GM12878 (cell line): ENCODE results near the gene ABHD2. TPM values are rescaled to one million over a fixed set of nuclear protein-coding genes. Genes with fewer than 3 reads are reported as not detected.

Source experiments
- ATAC-seq: fragments of 200-7000 bp; cut with Tn5 transposase; 3 replicates; pipeline ENCODE4 v1.9.1; 2020; ENCODE audit warnings: mild to moderate bottlenecking, moderate library complexity
- BruUV-seq: library from RNA; stranded (reverse); fragments of 400-500 nt; replicated peaks from 2 replicates; lab custom pipeline; 2021; lab: Mats Ljungman, UMichigan
- CTCF ChIA-PET: fragments of 300-600 bp; sonication (Branson Sonifier 250); formaldehyde crosslinking; extraction: SDS; loops from one replicate; lab custom pipeline; 2021; ENCODE audit warnings: inconsistent platforms; lab: Yijun Ruan, JAX
- POLR2A ChIA-PET: fragments of 350-600 bp; formaldehyde crosslinking; extraction: SDS; loops from one replicate; lab custom pipeline; 2021; ENCODE audit warnings: inconsistent platforms; lab: Charles Lee
- RAD21 ChIA-PET: fragments of 300-600 bp; sonication (Branson Sonifier 250); formaldehyde crosslinking; loops from one replicate; lab custom pipeline; 2023; ENCODE audit warnings: antibody characterized with exemption; ENCODE audit not compliant: unreplicated experiment; lab: Charles Lee
- SMC1A ChIA-PET: fragments of 300-600 bp; sonication (Branson Sonifier 250); formaldehyde crosslinking; loops from one replicate; lab custom pipeline; 2023; ENCODE audit not compliant: unreplicated experiment, uncharacterized antibody; lab: Charles Lee
- DNase-seq: peaks from one replicate; pipeline ENCODE4 v3.0.0-alpha.2; 2011; ENCODE audit warnings: low read depth, low spot score
- FAIRE-seq: peaks from 3 replicates; lab custom pipeline; 2011; peaks lifted over from hg19 to GRCh38; lab: Jason Lieb, UNC
- H2AFZ ChIP-seq: 2 replicates; pipeline ENCODE4 v1.6.0; 2011; ENCODE audit warnings: low read depth, low read length, control low read depth; ENCODE audit not compliant: control insufficient read depth
- H3K27ac ChIP-seq: 2 replicates; pipeline ENCODE4 v1.5.1; 2011; ENCODE audit warnings: control low read depth; ENCODE audit not compliant: control insufficient read depth, insufficient read depth
- H3K27me3 ChIP-seq, 2 experiments: replicated peaks in 1 of 2; 2 replicates each; pipeline versions ENCODE4 v1.6.0 to v1.6.1; 2011; ENCODE audit warnings: low read length in 1 of 2; ENCODE audit not compliant: control insufficient read depth in 2 of 2, insufficient read depth in 2 of 2
- H3K36me3 ChIP-seq, 2 experiments: 2 replicates each; pipeline ENCODE4 v1.5.1; 2011; ENCODE audit warnings: low read length in 1 of 2; ENCODE audit not compliant: control insufficient read depth in 2 of 2, insufficient read depth in 2 of 2
- H3K4me1 ChIP-seq: 2 replicates; pipeline ENCODE4 v1.6.1; 2011; ENCODE audit warnings: mild to moderate bottlenecking, low read length, moderate library complexity, mixed read lengths; ENCODE audit not compliant: control insufficient read depth, insufficient read depth
- H3K4me2 ChIP-seq: 2 replicates; pipeline ENCODE4 v1.6.0; 2011; ENCODE audit warnings: control low read depth; ENCODE audit not compliant: control insufficient read depth, insufficient read depth
- H3K4me3 ChIP-seq: fragments of 200-600 bp; sonication (generic); 2 replicates; pipeline ENCODE4 v1.5.1; 2016
- H3K79me2 ChIP-seq: 2 replicates; pipeline ENCODE4 v1.6.0; 2011; ENCODE audit warnings: low read length; ENCODE audit not compliant: control insufficient read depth, insufficient read depth
- H3K9ac ChIP-seq: 2 replicates; pipeline ENCODE4 v1.8.0; 2011; ENCODE audit warnings: low read length, control low read depth, mixed read lengths; ENCODE audit not compliant: control insufficient read depth, insufficient read depth
- H3K9me3 ChIP-seq: replicated peaks from 3 replicates; pipeline ENCODE4 v1.5.1; 2011; ENCODE audit warnings: mild to moderate bottlenecking, low read length; ENCODE audit not compliant: control insufficient read depth, insufficient read depth
- H4K20me1 ChIP-seq: 2 replicates; pipeline ENCODE4 v1.6.0; 2011; ENCODE audit not compliant: control insufficient read depth, insufficient read depth
- CHD1 ChIP-seq: IDR thresholded peaks from 2 replicates; pipeline ENCODE4 v1.6.1; 2012; ENCODE audit warnings: low read depth, low read length, improper control_type of control experiment
- DPF2 ChIP-seq: fragments of 450-650 bp; IDR thresholded peaks from 2 replicates; pipeline ENCODE4 v1.6.1; 2017; ENCODE audit warnings: mild to moderate bottlenecking
- E4F1 ChIP-seq: fragments of 450-650 bp; IDR thresholded peaks from 2 replicates; pipeline ENCODE4 v1.6.1; 2018; ENCODE audit warnings: borderline replicate concordance, mild to moderate bottlenecking; ENCODE audit not compliant: partially characterized antibody
- FOS ChIP-seq: IDR thresholded peaks from 3 replicates; pipeline ENCODE4 v1.6.1; 2011; ENCODE audit warnings: borderline replicate concordance; ENCODE audit not compliant: insufficient read length; ENCODE audit errors: extremely low read depth
- FOXK2 ChIP-seq: fragments of 450-650 bp; IDR thresholded peaks from 2 replicates; pipeline ENCODE4 v1.6.1; 2017; ENCODE audit warnings: mild to moderate bottlenecking, moderate library complexity
- GABPA ChIP-seq: IDR thresholded peaks from 2 replicates; pipeline ENCODE4 v1.6.1; 2014; ENCODE audit warnings: antibody characterized with exemption, low read depth, mild to moderate bottlenecking, inconsistent platforms
- HCFC1 ChIP-seq: fragments of 150-350 bp; IDR thresholded peaks from 2 replicates; pipeline ENCODE4 v1.6.1; 2014; ENCODE audit warnings: low read length
- MAX ChIP-seq: IDR thresholded peaks from 2 replicates; pipeline ENCODE4 v1.6.1; 2012; ENCODE audit warnings: low read depth, low read length, improper control_type of control experiment
- NFYA ChIP-seq: IDR thresholded peaks from 2 replicates; pipeline ENCODE4 v1.6.1; 2011; ENCODE audit warnings: low read depth, mild to moderate bottlenecking, low read length, improper control_type of control experiment, borderline replicate concordance
- NR2C2 ChIP-seq: IDR thresholded peaks from 2 replicates; pipeline ENCODE4 v1.6.1; 2011; ENCODE audit warnings: borderline replicate concordance, low read depth; ENCODE audit not compliant: control insufficient read depth, insufficient read length
- RCOR1 ChIP-seq: conservative IDR thresholded peaks from 2 replicates; pipeline ENCODE4 v1.6.1; 2012; ENCODE audit warnings: low read depth, low read length, improper control_type of control experiment
- RELB ChIP-seq: fragments of 450-650 bp; IDR thresholded peaks from 2 replicates; pipeline ENCODE4 v1.6.1; 2017; ENCODE audit warnings: low read depth, mild to moderate bottlenecking, moderate library complexity
- SREBF2 ChIP-seq: IDR thresholded peaks from 2 replicates; pipeline ENCODE4 v1.6.1; 2012; ENCODE audit warnings: mild to moderate bottlenecking, low read length
- STAT3 ChIP-seq: IDR thresholded peaks from 2 replicates; pipeline ENCODE4 v1.6.1; 2011; ENCODE audit warnings: low read depth, low read length, improper control_type of control experiment
- TCF3 ChIP-seq: IDR thresholded peaks from 2 replicates; pipeline ENCODE4 v1.6.1; 2012; ENCODE audit warnings: low read depth, mild to moderate bottlenecking, low read length, borderline replicate concordance; ENCODE audit not compliant: insufficient read depth
- YY1 ChIP-seq: IDR thresholded peaks from 2 replicates; pipeline ENCODE4 v1.6.1; 2011; ENCODE audit warnings: low read depth, mild to moderate bottlenecking, low read length
- ZNF622 ChIP-seq: fragments of 450-650 bp; IDR thresholded peaks from 2 replicates; pipeline ENCODE4 v1.6.1; 2017; ENCODE audit warnings: mild to moderate bottlenecking, inconsistent platforms
- WGBS: methylation state at CpG from one replicate; pipeline ENCODE4 v1.1.6; 2016; ENCODE audit warnings: low lambda C conversion rate; ENCODE audit not compliant: insufficient replicate concordance, insufficient coverage; ENCODE audit errors: missing lambda C conversion rate; 5-methylcytosine and 5-hydroxymethylcytosine counted together
- in situ Hi-C: fragments of 300-500 bp; cut with MboI; formaldehyde crosslinking; loops from 9 replicates; pipeline ENCODE4 v1.14.3; 2018; ENCODE audit warnings: mixed read lengths
- intact Hi-C: fragments of 100-400 bp; cut with micrococcal nuclease; formaldehyde crosslinking; loops from one replicate; pipeline ENCODE4 v1.14.2; 2022; ENCODE audit not compliant: unreplicated experiment
- polyA plus RNA-seq, 11 experiments: library from polyadenylated mRNA; depleted of rRNA in 4 of 11; unstranded in 6 of 11; stranded (reverse) in 5 of 11; fragments of >200 nt; fragmentation: Nextera tagmentation in 4 of 11; fragmentation: Illumina TruSeq in 1 of 11; extraction: Ambion mirVana in 4 of 11; extraction: Trizol in 1 of 11; gene quantifications; 1 replicate in 1 of 11; 2 replicates in 10 of 11; pipeline versions ENCODE4 v1.2.1 to v1.2.3, GENCODE V29; 2011 to 2016; ENCODE audit warnings: inconsistent platforms in 2 of 11, missing spikeins in 2 of 11, low read depth in 1 of 11
- total RNA-seq, 4 experiments: library from RNA; depleted of rRNA in 3 of 4; stranded (reverse); fragments of >200 nt in 3 of 4; fragmentation: Illumina TruSeq in 1 of 4; extraction: Trizol in 1 of 4; gene quantifications; 2 replicates each; pipeline versions ENCODE4 v1.2.1 to v1.2.3, GENCODE V29; 2013 to 2021
- TF ChIP-seq, protein P1 (sequence below): IDR thresholded peaks from 2 replicates; pipeline ENCODE4 v1.6.1; 2011; ENCODE audit warnings: borderline replicate concordance, low read depth, mild to moderate bottlenecking, moderate library complexity, low read length; ENCODE audit not compliant: insufficient read depth, poor library complexity, severe bottlenecking

ABHD2 gene
- total and polyA plus RNA-seq, 10 of the 15 experiments (the other 5 are each of a cell fraction or from before 2014, with no cell fraction given), result 1.2 to 33.6 (median 20.4) TPM

DNA sequence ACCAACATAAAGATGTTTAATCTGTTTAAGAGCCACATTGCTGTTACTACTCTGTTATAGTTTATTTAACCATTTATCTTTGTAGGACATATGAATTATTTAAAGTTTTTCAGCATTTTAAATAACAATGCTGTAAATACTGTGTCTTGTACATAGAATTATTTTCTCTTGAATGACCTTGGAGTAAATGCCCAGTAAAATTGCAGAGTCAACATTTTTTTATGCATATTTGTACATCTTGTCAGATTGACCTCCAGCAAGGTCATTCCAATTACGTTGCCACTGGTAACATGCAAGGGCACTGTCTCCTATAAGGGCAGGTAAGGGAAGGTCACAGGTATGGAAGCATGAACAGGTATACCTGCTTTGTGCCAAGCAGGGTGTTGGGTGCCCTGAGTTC is 68.8 kb downstream of the ABHD2 start (continued):
- TF ChIP-seq E4F1, result no peak
- TF ChIP-seq, all 136 proteins: peak for 0

DNA sequence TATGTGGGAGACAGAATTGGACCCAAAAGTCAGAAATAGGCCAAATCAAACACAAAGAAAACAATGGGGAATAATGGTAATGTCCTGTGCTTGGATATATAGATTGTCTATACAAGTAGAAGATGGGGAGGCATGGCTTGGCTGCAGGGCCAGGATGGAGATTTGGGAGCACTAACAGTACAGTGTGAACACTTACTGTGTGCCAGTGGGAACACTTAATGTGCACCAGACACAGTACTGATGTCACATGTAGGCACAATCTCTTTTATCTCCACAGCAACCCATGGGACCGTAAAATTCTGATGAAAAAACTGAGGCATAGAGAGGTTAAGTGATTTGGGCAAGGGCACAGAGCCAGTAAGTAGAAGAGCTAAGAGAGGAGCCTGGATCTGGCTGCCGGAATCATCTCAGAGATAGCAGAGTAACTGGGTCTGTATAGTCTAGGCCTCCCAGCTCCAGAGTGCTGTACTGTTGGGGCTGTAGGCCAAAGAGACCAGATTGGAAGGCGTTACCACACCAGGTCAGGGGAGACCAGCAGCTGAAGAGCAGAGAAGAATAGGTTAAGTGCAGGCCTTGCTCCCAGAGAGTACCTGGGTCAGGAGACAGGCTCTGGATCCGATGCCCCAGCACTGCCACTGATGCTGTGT is 69.8 kb downstream of the ABHD2 start:
- H3K4me2 ChIP-seq, result no peak overlapping the region
- H3K79me2 ChIP-seq, result no peaks in the 10 kb centered on the region
- no peaks in the 10 kb centered on the region for H3K27me3 ChIP-seq
- ATAC-seq (no peak), FAIRE-seq (no peak), DNase-seq (no peak)
- no peaks in the 10 kb centered on the region for H3K4me1 ChIP-seq
- intact Hi-C loops, result no loop called here
- ChIA-PET CTCF (interaction anchor here (0.9 to 5.2 kb wide), 3 partner anchors 11 to 20 kb away, joined by 3 to 24 read pairs (median 10); no protein-coding TSS in a partner anchor), RAD21 (no interaction called here), SMC1A (interaction anchor here (1.4 kb wide), 1 partner anchor 20 kb away, joined by 4 read pairs; no protein-coding TSS in a partner anchor), POLR2A (interaction anchor here (0.5 kb wide), 1 partner anchor 1645 kb away, joined by 3 read pairs; no protein-coding TSS in a partner anchor)
- in situ Hi-C loops, result no loop called here
- H3K9me3 ChIP-seq, result no peaks in the 10 kb centered on the region
- no peaks in the 10 kb centered on the region for H4K20me1 ChIP-seq
- H3K4me3 ChIP-seq, result no peak overlapping the region
- no peak overlapping the region for H3K27ac ChIP-seq
- H3K9ac ChIP-seq, result no peak overlapping the region
- 88% methylated on average over 4 of the region's 4 CpGs for WGBS
- BruUV-seq, result no TSS peak
- H3K36me3 ChIP-seq, result peaks cover 3 to 4% of the 10 kb centered on the region in 2 experiments
- no peak overlapping the region for H2AFZ ChIP-seq
- no peak for TF ChIP-seq NFYA
- TF ChIP-seq GABPA, result no peak
- TF ChIP-seq DPF2, result no peak
- no peak for TF ChIP-seq STAT3
- TF ChIP-seq TCF3, result no peak
- TF ChIP-seq RELB, result no peak
- no peak for TF ChIP-seq MAX
- no peak for TF ChIP-seq NR2C2
- no peak for TF ChIP-seq SREBF2
- no peak for TF ChIP-seq ZNF622
- TF ChIP-seq YY1, result no peak
- TF ChIP-seq, protein P1, sequence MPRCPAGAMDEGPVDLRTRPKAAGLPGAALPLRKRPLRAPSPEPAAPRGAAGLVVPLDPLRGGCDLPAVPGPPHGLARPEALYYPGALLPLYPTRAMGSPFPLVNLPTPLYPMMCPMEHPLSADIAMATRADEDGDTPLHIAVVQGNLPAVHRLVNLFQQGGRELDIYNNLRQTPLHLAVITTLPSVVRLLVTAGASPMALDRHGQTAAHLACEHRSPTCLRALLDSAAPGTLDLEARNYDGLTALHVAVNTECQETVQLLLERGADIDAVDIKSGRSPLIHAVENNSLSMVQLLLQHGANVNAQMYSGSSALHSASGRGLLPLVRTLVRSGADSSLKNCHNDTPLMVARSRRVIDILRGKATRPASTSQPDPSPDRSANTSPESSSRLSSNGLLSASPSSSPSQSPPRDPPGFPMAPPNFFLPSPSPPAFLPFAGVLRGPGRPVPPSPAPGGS, result no peak
- no peak for TF ChIP-seq FOXK2
- no peak for TF ChIP-seq CHD1
- no peak for TF ChIP-seq HCFC1
- TF ChIP-seq RCOR1, result no peak
- TF ChIP-seq FOS, result no peak
